ENCODE results near the gene MIGA2.
"Not testable (repeated sequence)": the region's sequence is repeated elsewhere in the genome, so short reads cannot be mapped to it uniquely, and the experiment has no call there.

Gene MIGA2

DNA sequence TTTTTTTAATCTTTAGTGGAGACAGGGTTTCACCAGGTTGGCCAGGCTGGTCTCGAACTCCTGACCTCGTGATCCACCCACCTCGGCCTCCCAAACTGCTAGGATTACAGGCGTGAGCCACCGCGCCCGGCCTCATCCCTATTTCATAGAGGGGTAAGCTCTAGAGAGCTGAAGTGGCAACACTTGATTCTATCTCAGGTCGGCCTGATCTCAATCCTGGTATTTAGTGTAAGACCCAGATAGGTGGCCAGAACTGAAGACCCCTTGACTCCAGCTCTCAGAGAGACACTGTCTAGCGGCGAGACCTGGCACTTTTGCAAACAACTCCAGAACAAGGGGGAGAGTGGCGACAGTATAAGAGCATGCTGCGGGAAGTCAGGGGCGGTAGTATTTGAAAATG lies 588 bp upstream of the MIGA2 start:
- ChIA-PET CTCF (interaction anchor here (0.6 kb wide), 1 partner anchor 587 kb away, joined by 5 read pairs; no protein-coding TSS in a partner anchor), POLR2A (interaction anchor here (0.6 kb wide), 1 partner anchor 27 kb away, joined by 4 read pairs; no protein-coding TSS in a partner anchor)
- peaks cover 2 to 25% (median 21%) of the 10 kb centered on the region in 4 experiments for H3K4me1 ChIP-seq (ENCODE audit: control extremely low read depth in 1 of 4, control insufficient read depth in 4 of 4, insufficient read depth in 4 of 4, low read length in 3 of 4)

DNA sequence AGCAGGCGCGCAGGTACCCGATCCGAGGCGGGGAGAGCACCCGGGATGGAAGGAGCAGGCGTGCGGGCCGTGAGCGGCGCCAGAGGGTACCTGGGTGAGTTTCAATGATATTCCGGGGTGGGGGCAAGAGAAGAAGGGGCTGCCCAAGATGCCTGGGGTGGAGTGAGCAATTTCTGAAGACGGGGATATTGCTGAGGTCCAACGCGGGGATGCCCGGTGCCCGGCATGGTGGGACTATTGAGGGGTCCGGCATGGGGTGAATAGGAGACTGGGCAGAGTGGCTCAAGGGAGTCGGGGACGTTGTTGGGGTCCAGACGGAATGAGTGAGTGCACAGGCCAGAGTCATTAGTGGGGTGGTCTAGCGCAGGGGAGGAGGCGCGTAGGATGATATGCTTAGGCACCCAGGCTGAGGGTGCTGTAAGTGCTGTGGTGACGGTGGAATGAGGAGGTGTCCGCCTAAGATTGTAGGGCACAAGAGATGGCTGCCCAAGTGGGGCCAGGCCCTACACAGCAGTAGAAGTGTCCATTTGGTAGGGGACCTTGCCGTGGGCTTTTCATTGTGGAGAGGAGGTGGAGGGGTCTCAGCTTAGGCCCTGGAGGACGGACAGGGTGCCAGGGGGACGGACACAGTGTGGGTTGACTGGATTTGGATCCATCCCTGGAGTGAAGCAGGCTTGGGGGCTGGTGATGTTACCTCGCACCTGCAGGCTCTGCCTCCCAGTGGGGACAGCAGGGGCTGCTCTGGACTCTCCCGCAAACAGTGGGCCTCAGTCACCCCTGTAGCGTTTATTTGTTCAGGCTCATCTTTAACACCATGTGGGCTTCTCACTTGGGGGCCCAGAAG lies 719 bp downstream of the MIGA2 start:
- DNase-seq, result no peak
- Histone ChIP-seq H3K27me3 (replicated peaks in 2 of 5; ENCODE audit: control insufficient read depth in 4 of 5, insufficient read depth in 5 of 5, low read length in 4 of 5) (no peaks in the 10 kb centered on the region), H3K4me1 (ENCODE audit: control extremely low read depth in 1 of 4, control insufficient read depth in 4 of 4, insufficient read depth in 4 of 4, low read length in 3 of 4) (peaks cover 2 to 25% (median 21%) of the 10 kb centered on the region in 4 experiments), H3K36me3 (ENCODE audit: control insufficient read depth in 4 of 4, insufficient read depth in 4 of 4, low read length in 3 of 4) (peaks cover 2 to 16% (median 12%) of the 10 kb centered on the region in 4 experiments), H3K27ac (ENCODE audit: insufficient read depth in 1 of 2, low read depth in 1 of 2, low read length in 2 of 2, poor library complexity in 1 of 2, severe bottlenecking in 2 of 2) (peak overlapping the region; percentile 50 to 79), H3K4me3 (ENCODE audit: control insufficient read depth in 1 of 7, extremely low read depth in 1 of 7, insufficient read depth in 4 of 7, low read depth in 2 of 7, low read length in 6 of 7) (peak overlapping the region; percentile 77 to 99 (median 90)), H3K9me3 (ENCODE audit: control extremely low read depth in 1 of 5, control insufficient read depth in 4 of 5, insufficient read depth in 2 of 5, low read depth in 1 of 5, low read length in 4 of 5) (no peaks in the 10 kb centered on the region)
- POLR2A ChIA-PET, result no interaction called here
- 28% methylated on average over 27 of the region's 32 CpGs for WGBS (ENCODE audit: insufficient coverage)
- CTCF ChIA-PET, result interaction anchor here (0.8 to 1.2 kb wide), 3 partner anchors 9 to 109 kb away, joined by 3 read pairs; partner anchors contain the start of gene SH3GLB2

More for the DNA sequence above, 588 bp upstream of the MIGA2 start:
- 73% methylated on average over 12 of the region's 13 CpGs for WGBS (ENCODE audit: insufficient coverage)
- H3K27me3 ChIP-seq (replicated peaks in 2 of 5; ENCODE audit: control insufficient read depth in 4 of 5, insufficient read depth in 5 of 5, low read length in 4 of 5); H3K9me3 ChIP-seq (ENCODE audit: control extremely low read depth in 1 of 5, control insufficient read depth in 4 of 5, insufficient read depth in 2 of 5, low read depth in 1 of 5, low read length in 4 of 5); DNase-seq; H3K36me3 ChIP-seq (ENCODE audit: control insufficient read depth in 4 of 4, insufficient read depth in 4 of 4, low read length in 3 of 4): not testable (repeated sequence)
- Histone ChIP-seq H3K27ac (ENCODE audit: insufficient read depth in 1 of 2, low read depth in 1 of 2, low read length in 2 of 2, poor library complexity in 1 of 2, severe bottlenecking in 2 of 2) (peak overlapping the region in 1 of 2 experiments; percentile 73), H3K4me3 (ENCODE audit: control insufficient read depth in 1 of 7, extremely low read depth in 1 of 7, insufficient read depth in 4 of 7, low read depth in 2 of 7, low read length in 6 of 7) (peak overlapping the region in 6 of 7 experiments; percentile 86 to 99 (median 90))

DNA sequence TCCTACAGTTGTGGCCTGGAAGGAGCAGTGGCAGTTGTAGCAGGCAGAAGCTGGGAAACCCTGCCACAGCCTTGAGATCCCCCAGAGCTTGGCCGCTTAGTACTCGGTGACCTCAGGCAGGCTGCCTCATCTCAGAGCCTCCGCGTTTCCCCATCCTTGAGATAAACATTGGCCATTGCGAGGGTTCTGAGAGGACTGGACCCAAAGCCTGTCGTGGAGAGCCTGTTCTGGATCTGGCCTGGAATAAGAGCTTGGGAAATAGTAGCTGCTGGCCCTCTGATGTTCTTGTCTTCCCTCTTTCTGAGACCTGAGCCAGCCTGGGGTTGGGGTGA lies 1.3 kb downstream of the MIGA2 start:
- Histone ChIP-seq H3K9me3 (ENCODE audit: control extremely low read depth in 1 of 5, control insufficient read depth in 4 of 5, insufficient read depth in 2 of 5, low read depth in 1 of 5, low read length in 4 of 5) (no peaks in the 10 kb centered on the region), H3K36me3 (ENCODE audit: control insufficient read depth in 4 of 4, insufficient read depth in 4 of 4, low read length in 3 of 4) (peaks cover 4 to 22% (median 18%) of the 10 kb centered on the region in 4 experiments), H3K4me1 (ENCODE audit: control extremely low read depth in 1 of 4, control insufficient read depth in 4 of 4, insufficient read depth in 4 of 4, low read length in 3 of 4) (peaks cover 2 to 25% (median 21%) of the 10 kb centered on the region in 4 experiments), H3K27me3 (replicated peaks in 2 of 5; ENCODE audit: control insufficient read depth in 4 of 5, insufficient read depth in 5 of 5, low read length in 4 of 5) (no peaks in the 10 kb centered on the region), H3K4me3 (ENCODE audit: control insufficient read depth in 1 of 7, extremely low read depth in 1 of 7, insufficient read depth in 4 of 7, low read depth in 2 of 7, low read length in 6 of 7) (peak overlapping the region in 4 of 7 experiments; percentile 77 to 90 (median 87)), H3K27ac (ENCODE audit: insufficient read depth in 1 of 2, low read depth in 1 of 2, low read length in 2 of 2, poor library complexity in 1 of 2, severe bottlenecking in 2 of 2) (no peak overlapping the region)
- 95% methylated on average over 6 of the region's 6 CpGs for WGBS (ENCODE audit: insufficient coverage)
- no peak for DNase-seq
- ChIA-PET CTCF (interaction anchor here (0.8 to 1.2 kb wide), 4 partner anchors 10 to 109 kb away, joined by 3 read pairs; partner anchors contain the start of gene SH3GLB2), POLR2A (no interaction called here)

DNA sequence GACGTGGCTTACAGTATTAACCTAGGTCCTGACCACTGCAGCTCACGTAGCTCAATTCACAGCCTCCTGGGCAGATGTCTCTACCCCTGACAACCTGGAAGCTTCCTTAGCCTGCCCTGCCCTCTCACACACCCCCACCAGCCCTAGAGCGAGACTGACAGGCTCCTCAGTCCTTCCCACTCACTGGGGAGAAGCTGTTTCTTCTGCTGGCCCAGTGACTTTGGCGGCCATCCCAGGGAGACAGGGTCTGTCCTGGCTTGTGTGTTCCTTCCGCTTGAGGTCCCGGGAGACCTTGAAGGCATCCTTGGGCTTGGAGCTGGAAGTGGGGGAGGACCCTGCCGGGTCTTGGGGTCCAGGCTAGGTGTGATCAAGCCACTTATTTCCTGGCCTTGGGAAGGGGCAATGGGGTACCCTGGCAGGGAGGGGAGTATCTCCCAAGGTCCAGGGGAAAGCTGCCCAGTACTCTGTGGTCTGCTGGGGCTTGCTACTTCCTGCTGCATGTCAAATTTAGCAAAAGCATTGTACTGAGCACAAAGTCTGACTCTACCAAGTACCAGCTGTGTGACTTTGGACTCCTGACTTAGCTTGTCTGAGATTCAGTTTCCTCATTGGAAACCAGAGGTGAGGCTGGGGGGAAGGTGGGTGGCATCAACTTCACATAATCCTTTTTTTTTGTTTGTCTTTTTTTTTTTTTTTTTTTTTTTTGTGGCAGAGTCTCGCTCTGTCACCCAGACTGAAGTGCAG lies 1.9 kb downstream of the MIGA2 start:
- Histone ChIP-seq H3K27me3 (replicated peaks in 2 of 5; ENCODE audit: control insufficient read depth in 4 of 5, insufficient read depth in 5 of 5, low read length in 4 of 5) (no peaks in the 10 kb centered on the region), H3K4me3 (ENCODE audit: control insufficient read depth in 1 of 7, extremely low read depth in 1 of 7, insufficient read depth in 4 of 7, low read depth in 2 of 7, low read length in 6 of 7) (peak overlapping the region in 2 of 7 experiments; percentile 4 to 77), H3K36me3 (ENCODE audit: control insufficient read depth in 4 of 4, insufficient read depth in 4 of 4, low read length in 3 of 4) (peaks cover 4 to 25% (median 18%) of the 10 kb centered on the region in 4 experiments), H3K27ac (ENCODE audit: insufficient read depth in 1 of 2, low read depth in 1 of 2, low read length in 2 of 2, poor library complexity in 1 of 2, severe bottlenecking in 2 of 2) (peak overlapping the region in 1 of 2 experiments; percentile 15), H3K9me3 (ENCODE audit: control extremely low read depth in 1 of 5, control insufficient read depth in 4 of 5, insufficient read depth in 2 of 5, low read depth in 1 of 5, low read length in 4 of 5) (no peaks in the 10 kb centered on the region), H3K4me1 (ENCODE audit: control extremely low read depth in 1 of 4, control insufficient read depth in 4 of 4, insufficient read depth in 4 of 4, low read length in 3 of 4) (peaks cover 2 to 25% (median 21%) of the 10 kb centered on the region in 4 experiments)
- POLR2A ChIA-PET, result interaction anchor here (0.7 kb wide), 1 partner anchor 10 kb away, joined by 3 read pairs; no protein-coding TSS in a partner anchor
- 82% methylated on average over 4 of the region's 8 CpGs for WGBS (ENCODE audit: insufficient coverage)
- no peak for DNase-seq
- CTCF ChIA-PET, result interaction anchor here (0.8 to 1.2 kb wide), 4 partner anchors 10 to 110 kb away, joined by 3 read pairs; partner anchors contain the start of gene SH3GLB2

DNA sequence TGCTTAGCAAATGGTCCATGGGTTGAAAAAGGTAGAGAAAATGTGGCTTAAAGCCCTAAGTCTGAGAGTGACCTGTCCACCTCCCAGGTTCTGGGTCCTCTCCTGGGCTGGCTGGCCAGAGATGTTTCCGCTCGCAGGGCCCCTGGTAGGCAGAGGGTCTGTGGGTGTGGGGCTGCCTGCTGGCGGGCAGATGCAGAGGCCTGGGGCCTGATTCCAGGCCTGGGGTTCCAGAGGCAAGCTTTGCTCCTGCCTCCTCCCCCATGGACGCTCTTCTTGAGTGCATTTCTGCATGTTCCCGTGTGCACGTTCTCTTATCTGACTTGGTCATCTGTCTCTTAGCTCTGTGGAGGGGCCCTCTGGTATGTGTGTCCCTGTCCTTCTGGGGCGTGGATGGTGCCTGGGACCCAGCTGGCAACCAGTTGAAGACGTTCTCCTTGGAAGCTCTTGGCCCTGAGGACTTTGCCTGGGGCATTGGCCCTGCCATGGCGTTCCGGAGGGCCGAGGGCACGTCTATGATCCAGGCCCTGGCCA lies 3.8 kb downstream of the MIGA2 start:
- Histone ChIP-seq H3K4me1 (ENCODE audit: control extremely low read depth in 1 of 4, control insufficient read depth in 4 of 4, insufficient read depth in 4 of 4, low read length in 3 of 4) (peaks cover 2 to 25% (median 21%) of the 10 kb centered on the region in 4 experiments), H3K4me3 (ENCODE audit: control insufficient read depth in 1 of 7, extremely low read depth in 1 of 7, insufficient read depth in 4 of 7, low read depth in 2 of 7, low read length in 6 of 7) (no peak overlapping the region), H3K27ac (ENCODE audit: insufficient read depth in 1 of 2, low read depth in 1 of 2, low read length in 2 of 2, poor library complexity in 1 of 2, severe bottlenecking in 2 of 2) (peak overlapping the region in 1 of 2 experiments; percentile 31), H3K36me3 (ENCODE audit: control insufficient read depth in 4 of 4, insufficient read depth in 4 of 4, low read length in 3 of 4) (peaks cover 6 to 33% (median 21%) of the 10 kb centered on the region in 4 experiments), H3K27me3 (replicated peaks in 2 of 5; ENCODE audit: control insufficient read depth in 4 of 5, insufficient read depth in 5 of 5, low read length in 4 of 5) (no peaks in the 10 kb centered on the region), H3K9me3 (ENCODE audit: control extremely low read depth in 1 of 5, control insufficient read depth in 4 of 5, insufficient read depth in 2 of 5, low read depth in 1 of 5, low read length in 4 of 5) (no peaks in the 10 kb centered on the region)
- 95% methylated on average over 9 of the region's 12 CpGs for WGBS (ENCODE audit: insufficient coverage)
- DNase-seq, result no peak
- ChIA-PET CTCF (interaction anchor here (1.4 kb wide), 1 partner anchor 9 kb away, joined by 4 read pairs; no protein-coding TSS in a partner anchor), POLR2A (no interaction called here)

DNA sequence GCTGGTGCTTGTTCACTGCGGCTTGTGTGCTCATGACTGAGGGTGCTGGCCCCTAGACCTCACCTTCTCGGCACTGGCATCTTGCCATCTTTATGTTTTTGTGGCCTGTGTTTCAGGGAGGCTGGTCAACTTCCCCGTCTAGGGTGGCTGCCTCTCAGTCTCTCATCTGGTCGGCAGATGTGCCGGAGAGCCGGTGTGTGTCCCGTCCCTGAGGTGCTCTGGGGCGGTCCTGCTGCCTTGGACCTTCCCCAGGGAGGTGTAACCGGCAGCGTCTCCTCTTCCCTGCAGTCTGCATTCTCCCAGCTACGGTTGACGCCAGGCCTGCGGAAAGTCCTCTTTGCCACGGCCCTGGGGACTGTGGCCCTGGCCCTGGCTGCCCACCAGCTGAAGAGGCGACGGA lies 5.6 kb downstream of the MIGA2 start:
- Histone ChIP-seq H3K27ac (ENCODE audit: insufficient read depth in 1 of 2, low read depth in 1 of 2, low read length in 2 of 2, poor library complexity in 1 of 2, severe bottlenecking in 2 of 2) (no peak overlapping the region), H3K4me1 (ENCODE audit: control extremely low read depth in 1 of 4, control insufficient read depth in 4 of 4, insufficient read depth in 4 of 4, low read length in 3 of 4) (peaks cover 2 to 17% (median 15%) of the 10 kb centered on the region in 4 experiments), H3K4me3 (ENCODE audit: control insufficient read depth in 1 of 7, extremely low read depth in 1 of 7, insufficient read depth in 4 of 7, low read depth in 2 of 7, low read length in 6 of 7) (no peak overlapping the region), H3K36me3 (ENCODE audit: control insufficient read depth in 4 of 4, insufficient read depth in 4 of 4, low read length in 3 of 4) (peaks cover 6 to 40% (median 22%) of the 10 kb centered on the region in 4 experiments), H3K27me3 (replicated peaks in 2 of 5; ENCODE audit: control insufficient read depth in 4 of 5, insufficient read depth in 5 of 5, low read length in 4 of 5) (no peaks in the 10 kb centered on the region), H3K9me3 (ENCODE audit: control extremely low read depth in 1 of 5, control insufficient read depth in 4 of 5, insufficient read depth in 2 of 5, low read depth in 1 of 5, low read length in 4 of 5) (no peaks in the 10 kb centered on the region)
- 96% methylated on average over 13 of the region's 16 CpGs for WGBS (ENCODE audit: insufficient coverage)
- ChIA-PET CTCF (interaction anchor here (0.6 kb wide), 1 partner anchor 511 kb away, joined by 3 read pairs; no protein-coding TSS in a partner anchor), POLR2A (no interaction called here)
- DNase-seq, result no peak

All from common myeloid progenitor, CD34-positive (primary cell).